Subcutaneous abdominal adipose tissue (tissue), 5 donors: ENCODE measurements around the gene ZNF776.
"Not testable (repeated sequence)": the region's sequence is repeated elsewhere in the genome, so short reads cannot be mapped to it uniquely, and the experiment has no call there.

ENCODE experiments used
- H3K27ac ChIP-seq: one replicate; pipeline ENCODE4 v1.7.0; 2013; ENCODE audit warnings: low read depth, mild to moderate bottlenecking, inconsistent platforms, low read length, moderate library complexity
- H3K27me3 ChIP-seq, 5 donors: one replicate each; pipeline ENCODE4 v1.7.0; 2013; ENCODE audit warnings: low read length in 5 of 5, inconsistent platforms in 1 of 5; ENCODE audit not compliant: control insufficient read depth in 5 of 5, insufficient read depth in 4 of 5
- H3K36me3 ChIP-seq, 5 donors: one replicate each; pipeline ENCODE4 v1.7.0; 2013; ENCODE audit warnings: low read length in 5 of 5; ENCODE audit not compliant: control insufficient read depth in 5 of 5, insufficient read depth in 5 of 5
- H3K4me1 ChIP-seq, 5 donors: one replicate each; pipeline ENCODE4 v1.7.0; 2013; ENCODE audit warnings: low read length in 5 of 5, mild to moderate bottlenecking in 3 of 5, moderate library complexity in 1 of 5; ENCODE audit not compliant: control insufficient read depth in 5 of 5, insufficient read depth in 5 of 5
- H3K4me3 ChIP-seq, 5 donors: one replicate each; pipeline ENCODE4 v1.7.0; 2013; ENCODE audit warnings: low read length in 5 of 5, low read depth in 1 of 5
- H3K9ac ChIP-seq, 5 donors: one replicate each; pipeline ENCODE4 v1.7.0; 2013; ENCODE audit warnings: low read length in 5 of 5, mild to moderate bottlenecking in 4 of 5, moderate library complexity in 3 of 5
- H3K9me3 ChIP-seq, 5 donors: one replicate each; pipeline ENCODE4 v1.7.0; 2013; ENCODE audit warnings: low read length in 5 of 5; ENCODE audit not compliant: control insufficient read depth in 5 of 5
- donor health status: healthy.
- donor health status: healthy.
- donor health status: healthy.
- donor health status: healthy.
- donor health status: healthy.

Gene ZNF776

DNA sequence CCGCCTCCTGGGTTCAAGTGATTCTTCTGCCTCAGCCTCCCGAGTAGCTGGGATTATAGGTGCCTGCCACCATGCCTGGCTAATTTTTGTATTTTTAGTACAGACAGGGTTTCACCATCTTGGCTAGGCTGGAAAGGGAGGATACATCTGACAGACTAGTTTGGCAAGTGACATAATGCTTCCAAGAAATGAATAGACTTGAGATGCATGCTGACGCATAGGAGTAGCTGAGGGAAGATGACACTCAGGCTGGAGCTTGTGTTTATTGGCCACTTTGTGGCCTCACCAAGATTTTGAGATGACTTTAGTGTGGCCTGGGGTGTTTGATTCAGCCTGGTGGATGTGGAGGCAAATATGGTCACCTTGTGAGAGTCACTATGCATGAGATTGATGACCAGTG is 26.9 kb downstream of the ZNF776 start:
- Histone ChIP-seq H3K36me3 (peaks cover 9 to 41% (median 35%) of the 10 kb centered on the region in 5 donors), H3K4me3 (peak overlapping the region in 1 of 5 donors; percentile 32)

DNA sequence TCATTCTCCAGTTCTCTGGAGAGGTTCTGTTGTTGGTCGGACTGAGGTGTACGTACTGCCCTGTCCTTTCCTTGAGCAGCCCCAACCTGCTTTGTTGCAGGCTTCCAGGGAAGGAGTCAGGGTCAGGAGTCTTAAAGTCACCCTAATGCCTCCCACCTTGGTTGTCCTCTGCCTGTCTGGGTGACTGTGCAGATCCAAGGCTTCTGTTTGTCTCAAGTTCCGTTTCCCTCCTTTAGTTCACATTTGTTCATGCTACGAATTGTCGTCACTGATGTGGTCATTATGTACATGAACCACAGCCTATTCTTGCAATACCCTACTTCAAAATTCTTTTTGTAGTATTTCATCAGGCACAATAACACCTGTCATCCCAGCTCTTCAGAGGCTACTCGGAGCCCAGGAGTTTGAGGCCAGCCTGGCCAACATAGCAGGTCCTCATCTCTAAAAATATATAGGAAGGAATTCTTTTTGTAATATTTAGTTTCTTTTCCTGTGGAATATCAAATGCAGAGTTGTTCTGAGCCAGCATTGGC is 30.2 kb downstream of the ZNF776 start:
- Histone ChIP-seq H3K36me3 (peaks cover 35 to 68% (median 58%) of the 10 kb centered on the region in 5 donors), H3K4me1 (peaks cover 0 to 3% (median 0%) of the 10 kb centered on the region in 5 donors), H3K9me3 (peaks cover 27 to 68% (median 33%) of the 10 kb centered on the region in 5 donors), H3K4me3 (peak overlapping the region in 2 of 5 donors; percentile 37 to 39), H3K27me3 (no peaks in the 10 kb centered on the region), H3K27ac (no peak overlapping the region), H3K9ac (no peak overlapping the region)

More for the DNA sequence above, 26.9 kb downstream of the ZNF776 start:
- H3K27me3 ChIP-seq: no peaks in the 10 kb centered on the region
- no peak overlapping the region for H3K9ac ChIP-seq
- peaks cover 0 to 16% (median 12%) of the 10 kb centered on the region in 5 donors for H3K4me1 ChIP-seq
- H3K9me3 ChIP-seq: peaks cover 9 to 43% (median 10%) of the 10 kb centered on the region in 5 donors
- no peak overlapping the region for H3K27ac ChIP-seq

GRCh38 chr19:57778336-57778735 is 31.7 kb downstream of the ZNF776 start:
- peaks cover 33 to 65% (median 55%) of the 10 kb centered on the region in 5 donors for H3K36me3 ChIP-seq
- peak overlapping the region in 3 of 5 donors; percentile 20 to 46 (median 39) for H3K4me3 ChIP-seq
- peaks cover 0 to 3% (median 0%) of the 10 kb centered on the region in 5 donors for H3K4me1 ChIP-seq
- peaks cover 27 to 65% (median 35%) of the 10 kb centered on the region in 5 donors for H3K9me3 ChIP-seq
- no peak overlapping the region for H3K9ac ChIP-seq
- no peak overlapping the region for H3K27ac ChIP-seq
- no peaks in the 10 kb centered on the region for H3K27me3 ChIP-seq

DNA sequence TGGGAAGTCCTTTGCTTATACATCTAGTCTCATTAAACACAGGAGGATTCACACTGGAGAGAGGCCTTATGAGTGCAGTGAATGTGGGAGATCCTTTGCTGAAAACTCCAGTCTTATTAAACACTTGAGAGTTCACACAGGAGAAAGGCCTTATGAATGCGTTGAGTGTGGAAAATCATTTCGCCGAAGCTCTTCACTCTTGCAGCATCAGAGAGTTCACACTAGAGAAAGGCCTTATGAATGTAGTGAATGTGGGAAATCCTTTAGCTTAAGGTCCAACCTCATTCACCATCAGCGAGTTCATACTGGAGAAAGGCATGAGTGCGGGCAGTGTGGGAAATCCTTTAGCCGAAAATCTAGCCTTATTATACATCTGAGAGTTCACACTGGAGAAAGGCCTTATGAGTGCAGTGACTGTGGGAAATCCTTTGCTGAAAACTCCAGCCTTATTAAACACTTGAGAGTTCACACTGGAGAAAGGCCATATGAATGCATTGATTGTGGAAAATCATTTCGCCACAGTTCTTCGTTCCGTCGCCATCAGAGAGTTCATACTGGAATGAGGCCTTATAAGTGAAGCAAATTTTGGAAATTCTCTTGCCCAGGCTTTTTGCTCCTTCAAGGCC is 32.7 kb downstream of the ZNF776 start:
- Histone ChIP-seq H3K4me3 (peak overlapping the region in 3 of 5 donors; percentile 3 to 46 (median 39)), H3K9me3 (peaks cover 24 to 60% (median 35%) of the 10 kb centered on the region in 5 donors), H3K27ac (no peak overlapping the region), H3K27me3 (no peaks in the 10 kb centered on the region), H3K36me3 (peaks cover 33 to 62% (median 53%) of the 10 kb centered on the region in 5 donors), H3K4me1 (peaks cover 0 to 3% (median 0%) of the 10 kb centered on the region in 5 donors), H3K9ac (peak overlapping the region in 1 of 5 donors; percentile 31)

DNA sequence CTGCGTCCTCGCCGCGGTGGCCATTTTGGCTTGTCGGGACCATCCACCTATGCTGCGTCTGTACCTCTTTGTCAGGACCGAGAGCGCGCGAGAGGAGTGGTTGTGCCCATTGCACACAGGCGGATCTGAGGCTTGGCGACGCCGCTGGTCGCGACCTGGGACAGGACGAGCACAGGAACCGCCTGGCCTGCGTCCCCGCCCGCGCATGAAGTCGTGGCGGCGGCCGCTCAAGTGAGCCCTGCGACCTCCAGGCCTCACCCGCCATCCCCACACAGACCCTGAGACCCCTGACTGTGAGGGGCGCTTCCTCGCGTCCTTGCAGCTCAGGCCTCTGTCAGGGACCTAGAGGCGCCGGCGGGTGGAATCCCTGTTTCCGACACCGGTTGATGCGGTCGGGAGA is 39.7 kb downstream of the ZNF776 start:
- Histone ChIP-seq H3K9me3 (peaks cover 0 to 44% (median 11%) of the 10 kb centered on the region in 5 donors), H3K27ac (no peak overlapping the region), H3K9ac (no peak overlapping the region), H3K4me1 (no peaks in the 10 kb centered on the region), H3K36me3 (peaks cover 7 to 33% (median 21%) of the 10 kb centered on the region in 5 donors), H3K4me3 (peak overlapping the region in 1 of 5 donors; percentile 46), H3K27me3 (no peaks in the 10 kb centered on the region)

DNA sequence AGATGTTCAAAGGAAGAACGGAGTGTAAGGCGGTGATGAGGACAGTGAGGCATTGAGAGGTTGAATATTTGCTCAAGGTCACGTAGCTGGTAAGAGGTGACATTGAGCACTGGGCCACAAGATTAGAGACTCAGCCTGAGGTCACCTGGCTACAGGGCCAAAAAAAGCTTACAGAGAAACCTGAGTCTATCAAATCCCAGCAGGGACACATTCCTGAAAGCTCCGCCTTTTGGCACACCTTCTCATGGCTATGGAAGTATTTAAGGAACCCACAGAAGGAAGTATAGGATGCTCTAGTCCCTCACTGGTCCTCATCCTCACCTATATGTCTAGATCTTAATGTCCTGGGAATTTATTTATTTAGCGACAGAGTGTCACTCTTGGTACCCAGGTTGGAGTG is 40.3 kb downstream of the ZNF776 start:
- H3K4me1 ChIP-seq: no peaks in the 10 kb centered on the region
- H3K27ac ChIP-seq: no peak overlapping the region
- peaks cover 5 to 38% (median 21%) of the 10 kb centered on the region in 5 donors for H3K36me3 ChIP-seq
- no peaks in the 10 kb centered on the region for H3K27me3 ChIP-seq
- no peak overlapping the region for H3K4me3 ChIP-seq
- no peak overlapping the region for H3K9ac ChIP-seq
- peaks cover 0 to 42% (median 11%) of the 10 kb centered on the region in 5 donors for H3K9me3 ChIP-seq

DNA sequence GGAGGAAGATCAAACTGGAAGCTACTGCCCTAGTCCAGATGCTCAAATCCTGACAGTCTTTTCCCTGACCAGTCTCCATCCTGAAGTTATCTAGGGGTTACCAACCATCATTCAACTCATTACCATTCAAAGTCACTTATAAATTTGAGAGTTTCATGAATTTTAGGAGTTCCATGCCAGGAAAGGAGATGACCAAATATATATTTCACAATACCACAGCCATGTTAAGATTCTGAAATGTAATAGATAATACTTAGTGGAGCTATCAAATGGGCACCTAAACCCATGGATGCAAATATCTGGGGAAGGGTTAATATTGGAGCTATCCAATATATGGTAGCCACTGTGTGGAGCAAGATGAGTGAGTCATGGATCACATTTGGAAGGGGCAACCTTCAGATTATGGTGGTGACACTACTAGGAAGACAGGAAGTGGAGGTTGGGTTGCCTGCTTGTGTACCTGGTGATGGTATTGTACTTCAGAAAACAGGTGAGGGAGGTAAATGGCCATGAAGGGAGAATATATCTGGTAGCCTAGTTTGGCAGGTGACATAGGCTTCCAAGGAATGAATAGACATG is 41.6 kb downstream of the ZNF776 start:
- no peak overlapping the region for H3K27ac ChIP-seq
- H3K4me3 ChIP-seq: no peak overlapping the region
- no peak overlapping the region for H3K9ac ChIP-seq
- no peaks in the 10 kb centered on the region for H3K4me1 ChIP-seq
- peaks cover 0 to 38% (median 11%) of the 10 kb centered on the region in 5 donors for H3K9me3 ChIP-seq
- H3K36me3 ChIP-seq: peaks cover 10 to 43% (median 24%) of the 10 kb centered on the region in 5 donors
- H3K27me3 ChIP-seq: no peaks in the 10 kb centered on the region

GRCh38 chr19:57789288-57789687 is 42.7 kb downstream of the ZNF776 start:
- Histone ChIP-seq H3K27me3 (no peaks in the 10 kb centered on the region), H3K27ac (no peak overlapping the region), H3K4me1 (no peaks in the 10 kb centered on the region), H3K9ac (no peak overlapping the region), H3K9me3 (peaks cover 0 to 38% (median 11%) of the 10 kb centered on the region in 5 donors), H3K36me3 (peaks cover 10 to 43% (median 24%) of the 10 kb centered on the region in 5 donors), H3K4me3 (no peak overlapping the region)

GRCh38 chr19:57796580-57796979 is 50.0 kb downstream of the ZNF776 start:
- not testable (repeated sequence) for H3K27me3 ChIP-seq, H3K9me3 ChIP-seq, H3K4me3 ChIP-seq, H3K9ac ChIP-seq, H3K27ac ChIP-seq
- Histone ChIP-seq H3K36me3 (peaks cover 5 to 27% (median 16%) of the 10 kb centered on the region in 5 donors), H3K4me1 (peaks cover 0 to 10% (median 0%) of the 10 kb centered on the region in 5 donors)

DNA sequence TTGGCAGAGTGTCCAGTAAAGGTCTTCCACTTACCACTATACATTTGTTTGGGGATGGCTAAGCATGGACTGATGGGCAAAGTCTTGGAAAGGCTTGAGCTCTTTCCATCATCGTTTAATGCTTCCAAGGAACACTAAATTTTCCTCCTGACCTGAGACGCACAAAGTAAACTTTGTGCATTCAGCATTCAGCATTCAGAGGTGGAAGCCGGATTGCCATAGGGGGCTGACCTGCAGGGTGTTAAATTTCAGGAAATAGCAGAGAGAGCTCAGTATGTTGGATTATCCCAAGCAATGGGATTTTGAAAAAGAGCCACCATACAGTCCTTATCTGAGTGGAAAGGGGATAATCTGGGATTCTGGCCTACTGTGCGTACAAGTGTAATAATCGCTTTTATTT is 54.1 kb downstream of the ZNF776 start:
- Histone ChIP-seq H3K9me3 (no peaks in the 10 kb centered on the region), H3K4me1 (peaks cover 0 to 28% (median 21%) of the 10 kb centered on the region in 5 donors), H3K36me3 (peaks cover 0 to 13% (median 5%) of the 10 kb centered on the region in 5 donors), H3K27me3 (no peaks in the 10 kb centered on the region), H3K27ac (no peak overlapping the region), H3K4me3 (no peak overlapping the region), H3K9ac (no peak overlapping the region)
